T-helper 17 cell (primary cell): ENCODE data around the gene HOXC5. TPM values are rescaled to one million over a fixed set of nuclear protein-coding genes. Genes with fewer than 3 reads are reported as not detected.
A peak's percentile ranks its signal among the peaks of the same experiment; 100 is the strongest.

Source experiments
- ATAC-seq: fragments of 150-1000 bp; cut with Tn5 transposase; 2 replicates; pipeline ENCODE4 v1.10.0; 2021; ENCODE audit warnings: mild to moderate bottlenecking, moderate library complexity
- DNase-seq, 3 donors: peaks; one replicate each; pipeline versions ENCODE4 v3.0.0 to v3.0.0-alpha.2; 2020 to 2021
- H3K9me3 ChIP-seq: one replicate; pipeline ENCODE4 v1.7.0; 2013; ENCODE audit warnings: low read length, mild to moderate bottlenecking; ENCODE audit not compliant: control insufficient read depth, poor library complexity, severe bottlenecking
- H3K27ac Mint-ChIP-seq: one replicate; pipeline ENCODE4 v1.8.0; 2022; ENCODE audit warnings: mild to moderate bottlenecking, moderate library complexity, mixed read lengths
- H3K27me3 Mint-ChIP-seq: one replicate; pipeline ENCODE4 v1.8.0; 2022; ENCODE audit warnings: mixed read lengths
- H3K36me3 Mint-ChIP-seq: one replicate; pipeline ENCODE4 v1.8.0; 2022; ENCODE audit warnings: low read depth, mixed read lengths
- H3K4me1 Mint-ChIP-seq: one replicate; pipeline ENCODE4 v1.8.0; 2022; ENCODE audit warnings: mild to moderate bottlenecking, mixed read lengths
- H3K4me3 Mint-ChIP-seq: one replicate; pipeline ENCODE4 v1.8.0; 2022; ENCODE audit warnings: mild to moderate bottlenecking, moderate library complexity, mixed read lengths
- total RNA-seq, 4 donors: library from RNA in 2 of 4; stranded (reverse) in 2 of 4; gene quantifications; one replicate each; pipeline ENCODE4 v1.2.3 and lab custom pipeline; 2022 to 2026

HOXC5 gene
- total RNA-seq, 2 donors from 2014 or later = not detected

- peaks cover 29% of the 10 kb centered on the region for H3K4me1 Mint-ChIP-seq
Observed at GRCh38 chr12:54051874-54052437, 19.1 kb downstream of the HOXC5 start.

GRCh38 chr12:54052438-54053002 lies 19.7 kb downstream of the HOXC5 start:
- no peak for ATAC-seq
- no peak for DNase-seq
- no peaks in the 10 kb centered on the region for H3K9me3 ChIP-seq
- Mint-ChIP-seq H3K36me3 (peaks cover 9% of the 10 kb centered on the region), H3K27ac (no peak overlapping the region), H3K27me3 (peaks cover 95% of the 10 kb centered on the region), H3K4me3 (peak overlapping the region; percentile 49), H3K4me1 (peaks cover 26% of the 10 kb centered on the region)

More at GRCh38 chr12:54051874-54052437, 19.1 kb downstream of the HOXC5 start:
- Mint-ChIP-seq H3K27ac (no peak overlapping the region), H3K27me3 (peaks cover 94% of the 10 kb centered on the region), H3K36me3 (peaks cover 9% of the 10 kb centered on the region), H3K4me3 (no peak overlapping the region)
- DNase-seq (no peak), ATAC-seq (no peak)
- no peaks in the 10 kb centered on the region for H3K9me3 ChIP-seq

- Mint-ChIP-seq H3K36me3 (peaks cover 9% of the 10 kb centered on the region), H3K27me3 (peaks cover 95% of the 10 kb centered on the region), H3K4me3 (peak overlapping the region; percentile 49), H3K27ac (no peak overlapping the region), H3K4me1 (peaks cover 24% of the 10 kb centered on the region)
- no peaks in the 10 kb centered on the region for H3K9me3 ChIP-seq
- DNase-seq (no peak), ATAC-seq (peak; percentile 37)
Observed at GRCh38 chr12:54053003-54053750, 20.3 kb downstream of the HOXC5 start.

- Mint-ChIP-seq H3K4me3 (peak within 1 kb of the TSS; percentile 75), H3K4me1 (peaks cover 24% of the 10 kb centered on the region), H3K36me3 (peaks cover 9% of the 10 kb centered on the region), H3K27ac (no peak within 1 kb of the TSS), H3K27me3 (peaks cover 95% of the 10 kb centered on the region)
- H3K9me3 ChIP-seq = no peaks in the 10 kb centered on the region
- ATAC-seq = peak; percentile 39
- DNase-seq = no peak
Observed at GRCh38 chr12:54053751-54054741, 21.2 kb downstream of the HOXC5 start, which contains the start of gene HOXC4. Gene HOXC4, plus strand, starts transcription at chr12:54053835. Its CDS starts 88 bp downstream, at chr12:54053923.

GRCh38 chr12:54054742-54055194 lies 21.9 kb downstream of the HOXC5 start:
- DNase-seq (no peak), ATAC-seq (no peak)
- H3K9me3 ChIP-seq = no peaks in the 10 kb centered on the region
- Mint-ChIP-seq H3K27ac (no peak overlapping the region), H3K4me3 (peak overlapping the region; percentile 75), H3K4me1 (peaks cover 22% of the 10 kb centered on the region), H3K36me3 (peaks cover 10% of the 10 kb centered on the region), H3K27me3 (peaks cover 95% of the 10 kb centered on the region)

DNA sequence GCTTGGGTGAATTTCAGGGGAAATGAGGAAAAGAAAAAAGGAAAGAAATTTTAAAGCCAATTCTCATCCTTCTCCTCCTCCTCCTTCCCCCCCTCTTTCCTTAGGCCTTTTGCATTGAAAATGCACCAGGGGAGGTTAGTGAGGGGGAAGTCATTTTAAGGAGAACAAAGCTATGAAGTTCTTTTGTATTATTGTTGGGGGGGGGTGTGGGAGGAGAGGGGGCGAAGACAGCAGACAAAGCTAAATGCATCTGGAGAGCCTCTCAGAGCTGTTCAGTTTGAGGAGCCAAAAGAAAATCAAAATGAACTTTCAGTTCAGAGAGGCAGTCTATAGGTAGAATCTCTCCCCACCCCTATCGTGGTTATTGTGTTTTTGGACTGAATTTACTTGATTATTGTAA lies 22.7 kb downstream of the HOXC5 start:
- ATAC-seq = no peak
- Mint-ChIP-seq H3K4me3 (no peak overlapping the region), H3K4me1 (peaks cover 15% of the 10 kb centered on the region)

DNA sequence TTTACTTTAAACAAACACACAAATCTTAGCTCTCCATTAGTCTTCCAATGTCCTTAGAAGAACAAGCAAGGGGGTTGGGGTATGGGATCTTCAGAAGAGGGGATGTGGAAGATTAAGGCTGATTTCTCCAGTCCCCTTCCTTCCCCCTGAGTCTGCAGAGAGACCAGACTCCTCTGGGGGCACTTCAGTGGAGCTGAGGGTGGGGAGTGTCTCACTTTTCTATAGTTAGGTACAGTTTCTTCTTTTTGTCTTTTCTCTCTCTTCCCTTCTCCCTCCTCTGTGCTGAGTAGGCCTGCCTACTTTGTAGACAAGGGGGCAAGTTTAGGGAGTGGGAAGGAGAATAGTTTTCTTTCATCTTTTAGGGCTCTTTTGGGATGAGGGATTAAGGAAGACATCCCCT lies 23.3 kb downstream of the HOXC5 start:
- Mint-ChIP-seq H3K27me3 (peaks cover 95% of the 10 kb centered on the region), H3K36me3 (peaks cover 10% of the 10 kb centered on the region), H3K27ac (no peak overlapping the region), H3K4me1 (peaks cover 14% of the 10 kb centered on the region), H3K4me3 (no peak overlapping the region)
- DNase-seq (no peak), ATAC-seq (no peak)
- H3K9me3 ChIP-seq = no peaks in the 10 kb centered on the region

More for the DNA sequence above, 22.7 kb downstream of the HOXC5 start:
- no peak for DNase-seq
- Mint-ChIP-seq H3K36me3 (peaks cover 13% of the 10 kb centered on the region), H3K27me3 (peaks cover 95% of the 10 kb centered on the region), H3K27ac (no peak overlapping the region)
- no peaks in the 10 kb centered on the region for H3K9me3 ChIP-seq

- no peak overlapping the region for H3K4me3 Mint-ChIP-seq
- DNase-seq (no peak), ATAC-seq (no peak)
- no peak overlapping the region for H3K27ac Mint-ChIP-seq
- peaks cover 95% of the 10 kb centered on the region for H3K27me3 Mint-ChIP-seq
- no peaks in the 10 kb centered on the region for H3K9me3 ChIP-seq
- peaks cover 8% of the 10 kb centered on the region for H3K36me3 Mint-ChIP-seq
- peaks cover 6% of the 10 kb centered on the region for H3K4me1 Mint-ChIP-seq
Observed at GRCh38 chr12:54058128-54058768, 25.4 kb downstream of the HOXC5 start.

DNA sequence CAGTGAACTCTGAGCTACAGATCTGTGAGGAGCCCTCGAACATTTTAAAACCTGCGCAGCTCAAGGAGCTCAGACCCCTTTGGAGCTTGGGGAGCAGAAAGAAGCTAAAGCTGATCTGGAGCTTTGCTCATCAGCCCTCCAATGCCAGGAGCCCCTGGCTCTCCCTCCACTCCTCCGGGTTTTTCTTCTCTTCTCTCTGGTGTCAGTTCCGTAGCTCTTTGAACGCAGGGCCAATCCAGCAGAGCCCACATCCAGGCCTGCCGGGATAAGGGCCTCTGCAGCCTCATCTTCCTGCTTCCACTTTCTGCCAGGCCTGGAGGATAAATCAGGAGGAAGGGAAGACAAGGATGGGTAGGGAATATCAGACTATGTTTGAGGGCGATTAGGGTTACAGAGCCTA lies 26.8 kb downstream of the HOXC5 start:
- no peak overlapping the region for H3K27ac Mint-ChIP-seq
- H3K4me3 Mint-ChIP-seq = no peak overlapping the region
- no peak for ATAC-seq
- DNase-seq = no peak
- peaks cover 2% of the 10 kb centered on the region for H3K4me1 Mint-ChIP-seq
- H3K27me3 Mint-ChIP-seq = peaks cover 94% of the 10 kb centered on the region
- H3K36me3 Mint-ChIP-seq = peaks cover 6% of the 10 kb centered on the region
- H3K9me3 ChIP-seq = no peaks in the 10 kb centered on the region

DNA sequence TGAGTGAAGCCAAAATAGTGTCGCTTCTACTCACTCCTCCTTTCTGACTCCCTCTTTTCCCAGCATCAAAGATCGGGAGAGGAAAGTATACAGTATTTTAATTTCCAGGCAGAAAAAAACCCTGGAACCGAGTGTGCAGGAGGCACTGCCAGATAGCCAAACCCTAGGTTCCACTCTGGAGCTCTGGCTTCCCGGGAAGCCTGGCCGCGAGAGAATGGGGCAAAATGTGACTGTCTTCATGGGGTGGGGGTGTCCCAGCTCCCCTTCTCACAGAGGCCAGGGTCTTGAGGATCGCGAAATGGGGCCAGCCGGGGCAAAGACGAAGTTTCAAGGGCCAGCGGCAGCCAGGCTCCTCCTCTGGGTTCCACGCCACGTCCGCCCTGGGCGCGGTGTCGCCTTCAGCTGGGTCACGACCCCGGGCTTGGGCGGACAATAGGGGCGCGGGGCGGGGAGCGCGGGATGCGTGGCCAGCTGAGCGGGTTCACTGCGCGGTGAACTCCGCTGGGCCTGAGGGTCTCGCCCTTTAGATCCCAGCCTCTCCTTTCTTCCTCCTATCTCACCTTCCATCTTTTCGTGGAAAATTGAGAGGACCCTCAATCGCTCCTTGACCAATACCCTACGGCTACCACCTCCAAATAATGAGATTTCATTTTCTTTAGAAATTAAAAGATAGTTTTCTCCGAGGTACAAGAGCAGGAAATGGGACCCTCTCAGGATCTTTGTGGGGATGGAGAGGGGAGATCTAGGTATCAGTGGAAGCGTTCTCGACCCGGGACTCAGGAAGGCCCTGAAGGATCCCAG lies 27.5 kb downstream of the HOXC5 start:
- peaks cover 6% of the 10 kb centered on the region for H3K36me3 Mint-ChIP-seq
- H3K27ac Mint-ChIP-seq = no peak overlapping the region
- H3K4me1 Mint-ChIP-seq = no peaks in the 10 kb centered on the region
- H3K9me3 ChIP-seq = no peaks in the 10 kb centered on the region
- ATAC-seq (no peak), DNase-seq (no peak)
- H3K4me3 Mint-ChIP-seq = no peak overlapping the region
- peaks cover 88% of the 10 kb centered on the region for H3K27me3 Mint-ChIP-seq

- no peaks in the 10 kb centered on the region for H3K9me3 ChIP-seq
- no peaks in the 10 kb centered on the region for H3K4me1 Mint-ChIP-seq
- DNase-seq = no peak
- H3K27ac Mint-ChIP-seq = no peak overlapping the region
- peaks cover 6% of the 10 kb centered on the region for H3K36me3 Mint-ChIP-seq
- ATAC-seq = no peak
- peaks cover 86% of the 10 kb centered on the region for H3K27me3 Mint-ChIP-seq
- no peak overlapping the region for H3K4me3 Mint-ChIP-seq
Observed at GRCh38 chr12:54060975-54061778, 28.3 kb downstream of the HOXC5 start.
